Gastroesophageal sphincter (tissue), 3 donors: ENCODE data around the gene CASP3.

Source experiments
- EP300 ChIP-seq: sonication (generic); formaldehyde crosslinking; IDR thresholded peaks from one replicate; pipeline ENCODE4 v1.6.1; 2017; ENCODE audit warnings: antibody characterized with exemption, mild to moderate bottlenecking
- TF ChIP-seq, protein P1 (sequence below), 4 experiments: fragments of 200-600 bp in 2 of 4; fragments of 450-650 bp in 2 of 4; sonication (generic) in 1 of 4; IDR thresholded peaks; one replicate each; pipeline ENCODE4 v1.5.1; 2017 to 2019; ENCODE audit warnings: antibody characterized with exemption in 4 of 4, mild to moderate bottlenecking in 2 of 4, moderate library complexity in 2 of 4

DNA sequence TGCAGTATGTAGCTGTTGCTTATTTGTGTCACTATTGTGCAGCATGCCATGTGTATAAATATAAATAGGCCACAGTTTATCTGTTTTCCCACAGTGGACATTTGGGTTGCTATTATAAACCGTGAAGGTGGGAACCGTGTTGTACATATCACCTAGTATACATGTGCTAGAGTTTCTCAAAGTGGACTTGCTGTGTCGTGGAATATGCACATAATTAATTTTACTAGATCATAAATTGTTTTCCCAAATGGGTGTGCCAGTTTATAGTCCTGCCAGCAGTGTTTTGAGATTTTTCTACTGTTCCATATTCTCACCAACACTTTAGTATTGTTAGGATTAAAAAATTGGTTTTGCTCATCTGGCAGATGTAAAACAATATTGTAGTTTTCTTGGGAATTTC, 38.8 kb upstream of the CASP3 start:
- TF ChIP-seq, protein P1, sequence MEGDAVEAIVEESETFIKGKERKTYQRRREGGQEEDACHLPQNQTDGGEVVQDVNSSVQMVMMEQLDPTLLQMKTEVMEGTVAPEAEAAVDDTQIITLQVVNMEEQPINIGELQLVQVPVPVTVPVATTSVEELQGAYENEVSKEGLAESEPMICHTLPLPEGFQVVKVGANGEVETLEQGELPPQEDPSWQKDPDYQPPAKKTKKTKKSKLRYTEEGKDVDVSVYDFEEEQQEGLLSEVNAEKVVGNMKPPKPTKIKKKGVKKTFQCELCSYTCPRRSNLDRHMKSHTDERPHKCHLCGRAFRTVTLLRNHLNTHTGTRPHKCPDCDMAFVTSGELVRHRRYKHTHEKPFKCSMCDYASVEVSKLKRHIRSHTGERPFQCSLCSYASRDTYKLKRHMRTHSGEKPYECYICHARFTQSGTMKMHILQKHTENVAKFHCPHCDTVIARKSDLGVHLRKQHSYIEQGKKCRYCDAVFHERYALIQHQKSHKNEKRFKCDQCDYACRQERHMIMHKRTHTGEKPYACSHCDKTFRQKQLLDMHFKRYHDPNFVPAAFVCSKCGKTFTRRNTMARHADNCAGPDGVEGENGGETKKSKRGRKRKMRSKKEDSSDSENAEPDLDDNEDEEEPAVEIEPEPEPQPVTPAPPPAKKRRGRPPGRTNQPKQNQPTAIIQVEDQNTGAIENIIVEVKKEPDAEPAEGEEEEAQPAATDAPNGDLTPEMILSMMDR (IDR thresholded peaks at IDR 0.05), result no peak
- no peak for TF ChIP-seq EP300
